ENCODE measurements around the gene RALGDS. TPM values are rescaled to one million over a fixed set of nuclear protein-coding genes. Genes with fewer than 3 reads are reported as not detected.
A peak's percentile ranks its signal among the peaks of the same experiment; 100 is the strongest.

RALGDS gene
- total and polyA plus RNA-seq, 9 of the 15 experiments (the other 6 are each of a cell fraction or from before 2014, with no cell fraction given) = 0.75 to 43.3 (median 27.1) TPM

DNA sequence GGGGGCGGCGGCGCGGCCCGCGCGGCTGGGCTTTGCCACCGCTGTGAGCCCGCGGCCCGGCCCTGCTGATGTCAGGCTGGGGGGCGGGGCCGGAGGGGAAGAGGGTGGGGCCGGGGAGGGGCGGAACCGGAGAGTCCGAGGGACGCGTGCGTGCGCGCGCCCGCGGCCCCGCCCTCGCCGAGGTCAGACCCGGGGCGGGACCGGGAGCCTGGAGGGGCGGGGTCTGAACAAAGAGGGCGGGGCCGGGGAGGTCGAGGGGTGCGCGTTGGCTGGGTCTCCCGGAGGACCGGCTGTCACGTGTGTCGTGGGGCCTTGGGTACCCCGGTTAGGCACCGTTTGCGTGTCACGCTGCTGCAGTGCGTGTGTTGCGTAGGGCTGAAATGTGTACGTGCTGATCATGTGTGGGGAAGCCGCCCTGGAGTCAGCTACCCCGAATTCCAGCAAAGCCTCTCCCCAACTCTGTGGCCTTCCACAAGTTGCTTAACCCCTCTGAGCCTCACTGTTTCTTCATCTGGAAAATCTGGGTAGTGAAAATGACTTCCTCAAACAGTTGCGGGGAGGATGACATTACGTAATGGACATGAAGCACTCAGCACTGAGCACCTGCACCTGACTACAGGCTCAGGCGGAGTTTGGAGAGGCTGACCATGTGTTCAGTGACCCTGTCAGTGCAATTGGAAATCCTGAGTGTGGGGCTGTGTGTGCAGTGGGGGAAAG is at the start of gene RALGDS (continued):
- TF ChIP-seq ILK (tag; IDR thresholded peaks at IDR 0.05; ENCODE audit: borderline replicate concordance, low read depth) (no peak), KLF16 (IDR thresholded peaks at IDR 0.05) (no peak), DACH1 (IDR thresholded peaks at IDR 0.05; ENCODE audit: partially characterized antibody) (peak; percentile 25), TCF3 (CRISPR knock-in tag; IDR thresholded peaks at IDR 0.05) (no peak), NFIX (CRISPR knock-in tag; IDR thresholded peaks at IDR 0.05; ENCODE audit: low read depth) (no peak), GATA2 (CRISPR knock-in tag; IDR thresholded peaks at IDR 0.05) (no peak), BRD4 (IDR thresholded peaks at IDR 0.05) (no peak), CC2D1A (IDR thresholded peaks at IDR 0.05) (0 out of 2 replicates have a peak, but pooled peaks have one; percentile 19), ZSCAN32 (CRISPR knock-in tag; IDR thresholded peaks at IDR 0.05) (no peak), ADNP (tag; IDR thresholded peaks at IDR 0.05) (no peak), ZNF347 (CRISPR knock-in tag; IDR thresholded peaks at IDR 0.05; ENCODE audit: low read depth) (no peak), CBX2 (IDR thresholded peaks at IDR 0.05; ENCODE audit: insufficient read depth, low read length, poor library complexity, severe bottlenecking) (no peak)
- TF ChIP-seq, protein P1, sequence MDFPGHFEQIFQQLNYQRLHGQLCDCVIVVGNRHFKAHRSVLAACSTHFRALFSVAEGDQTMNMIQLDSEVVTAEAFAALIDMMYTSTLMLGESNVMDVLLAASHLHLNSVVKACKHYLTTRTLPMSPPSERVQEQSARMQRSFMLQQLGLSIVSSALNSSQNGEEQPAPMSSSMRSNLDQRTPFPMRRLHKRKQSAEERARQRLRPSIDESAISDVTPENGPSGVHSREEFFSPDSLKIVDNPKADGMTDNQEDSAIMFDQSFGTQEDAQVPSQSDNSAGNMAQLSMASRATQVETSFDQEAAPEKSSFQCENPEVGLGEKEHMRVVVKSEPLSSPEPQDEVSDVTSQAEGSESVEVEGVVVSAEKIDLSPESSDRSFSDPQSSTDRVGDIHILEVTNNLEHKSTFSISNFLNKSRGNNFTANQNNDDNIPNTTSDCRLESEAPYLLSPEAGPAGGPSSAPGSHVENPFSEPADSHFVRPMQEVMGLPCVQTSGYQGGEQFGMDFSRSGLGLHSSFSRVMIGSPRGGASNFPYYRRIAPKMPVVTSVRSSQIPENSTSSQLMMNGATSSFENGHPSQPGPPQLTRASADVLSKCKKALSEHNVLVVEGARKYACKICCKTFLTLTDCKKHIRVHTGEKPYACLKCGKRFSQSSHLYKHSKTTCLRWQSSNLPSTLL (IDR thresholded peaks at IDR 0.05) = no peak
- TF ChIP-seq, protein P2, sequence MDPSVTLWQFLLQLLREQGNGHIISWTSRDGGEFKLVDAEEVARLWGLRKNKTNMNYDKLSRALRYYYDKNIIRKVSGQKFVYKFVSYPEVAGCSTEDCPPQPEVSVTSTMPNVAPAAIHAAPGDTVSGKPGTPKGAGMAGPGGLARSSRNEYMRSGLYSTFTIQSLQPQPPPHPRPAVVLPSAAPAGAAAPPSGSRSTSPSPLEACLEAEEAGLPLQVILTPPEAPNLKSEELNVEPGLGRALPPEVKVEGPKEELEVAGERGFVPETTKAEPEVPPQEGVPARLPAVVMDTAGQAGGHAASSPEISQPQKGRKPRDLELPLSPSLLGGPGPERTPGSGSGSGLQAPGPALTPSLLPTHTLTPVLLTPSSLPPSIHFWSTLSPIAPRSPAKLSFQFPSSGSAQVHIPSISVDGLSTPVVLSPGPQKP (CRISPR knock-in tag; IDR thresholded peaks at IDR 0.05) = no peak
- TF ChIP-seq, protein P3, sequence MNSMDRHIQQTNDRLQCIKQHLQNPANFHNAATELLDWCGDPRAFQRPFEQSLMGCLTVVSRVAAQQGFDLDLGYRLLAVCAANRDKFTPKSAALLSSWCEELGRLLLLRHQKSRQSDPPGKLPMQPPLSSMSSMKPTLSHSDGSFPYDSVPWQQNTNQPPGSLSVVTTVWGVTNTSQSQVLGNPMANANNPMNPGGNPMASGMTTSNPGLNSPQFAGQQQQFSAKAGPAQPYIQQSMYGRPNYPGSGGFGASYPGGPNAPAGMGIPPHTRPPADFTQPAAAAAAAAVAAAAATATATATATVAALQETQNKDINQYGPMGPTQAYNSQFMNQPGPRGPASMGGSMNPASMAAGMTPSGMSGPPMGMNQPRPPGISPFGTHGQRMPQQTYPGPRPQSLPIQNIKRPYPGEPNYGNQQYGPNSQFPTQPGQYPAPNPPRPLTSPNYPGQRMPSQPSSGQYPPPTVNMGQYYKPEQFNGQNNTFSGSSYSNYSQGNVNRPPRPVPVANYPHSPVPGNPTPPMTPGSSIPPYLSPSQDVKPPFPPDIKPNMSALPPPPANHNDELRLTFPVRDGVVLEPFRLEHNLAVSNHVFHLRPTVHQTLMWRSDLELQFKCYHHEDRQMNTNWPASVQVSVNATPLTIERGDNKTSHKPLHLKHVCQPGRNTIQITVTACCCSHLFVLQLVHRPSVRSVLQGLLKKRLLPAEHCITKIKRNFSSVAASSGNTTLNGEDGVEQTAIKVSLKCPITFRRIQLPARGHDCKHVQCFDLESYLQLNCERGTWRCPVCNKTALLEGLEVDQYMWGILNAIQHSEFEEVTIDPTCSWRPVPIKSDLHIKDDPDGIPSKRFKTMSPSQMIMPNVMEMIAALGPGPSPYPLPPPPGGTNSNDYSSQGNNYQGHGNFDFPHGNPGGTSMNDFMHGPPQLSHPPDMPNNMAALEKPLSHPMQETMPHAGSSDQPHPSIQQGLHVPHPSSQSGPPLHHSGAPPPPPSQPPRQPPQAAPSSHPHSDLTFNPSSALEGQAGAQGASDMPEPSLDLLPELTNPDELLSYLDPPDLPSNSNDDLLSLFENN (IDR thresholded peaks at IDR 0.05; ENCODE audit: low read depth in 2 of 2, low read length in 2 of 2) = no peak
- TF ChIP-seq, protein P4, sequence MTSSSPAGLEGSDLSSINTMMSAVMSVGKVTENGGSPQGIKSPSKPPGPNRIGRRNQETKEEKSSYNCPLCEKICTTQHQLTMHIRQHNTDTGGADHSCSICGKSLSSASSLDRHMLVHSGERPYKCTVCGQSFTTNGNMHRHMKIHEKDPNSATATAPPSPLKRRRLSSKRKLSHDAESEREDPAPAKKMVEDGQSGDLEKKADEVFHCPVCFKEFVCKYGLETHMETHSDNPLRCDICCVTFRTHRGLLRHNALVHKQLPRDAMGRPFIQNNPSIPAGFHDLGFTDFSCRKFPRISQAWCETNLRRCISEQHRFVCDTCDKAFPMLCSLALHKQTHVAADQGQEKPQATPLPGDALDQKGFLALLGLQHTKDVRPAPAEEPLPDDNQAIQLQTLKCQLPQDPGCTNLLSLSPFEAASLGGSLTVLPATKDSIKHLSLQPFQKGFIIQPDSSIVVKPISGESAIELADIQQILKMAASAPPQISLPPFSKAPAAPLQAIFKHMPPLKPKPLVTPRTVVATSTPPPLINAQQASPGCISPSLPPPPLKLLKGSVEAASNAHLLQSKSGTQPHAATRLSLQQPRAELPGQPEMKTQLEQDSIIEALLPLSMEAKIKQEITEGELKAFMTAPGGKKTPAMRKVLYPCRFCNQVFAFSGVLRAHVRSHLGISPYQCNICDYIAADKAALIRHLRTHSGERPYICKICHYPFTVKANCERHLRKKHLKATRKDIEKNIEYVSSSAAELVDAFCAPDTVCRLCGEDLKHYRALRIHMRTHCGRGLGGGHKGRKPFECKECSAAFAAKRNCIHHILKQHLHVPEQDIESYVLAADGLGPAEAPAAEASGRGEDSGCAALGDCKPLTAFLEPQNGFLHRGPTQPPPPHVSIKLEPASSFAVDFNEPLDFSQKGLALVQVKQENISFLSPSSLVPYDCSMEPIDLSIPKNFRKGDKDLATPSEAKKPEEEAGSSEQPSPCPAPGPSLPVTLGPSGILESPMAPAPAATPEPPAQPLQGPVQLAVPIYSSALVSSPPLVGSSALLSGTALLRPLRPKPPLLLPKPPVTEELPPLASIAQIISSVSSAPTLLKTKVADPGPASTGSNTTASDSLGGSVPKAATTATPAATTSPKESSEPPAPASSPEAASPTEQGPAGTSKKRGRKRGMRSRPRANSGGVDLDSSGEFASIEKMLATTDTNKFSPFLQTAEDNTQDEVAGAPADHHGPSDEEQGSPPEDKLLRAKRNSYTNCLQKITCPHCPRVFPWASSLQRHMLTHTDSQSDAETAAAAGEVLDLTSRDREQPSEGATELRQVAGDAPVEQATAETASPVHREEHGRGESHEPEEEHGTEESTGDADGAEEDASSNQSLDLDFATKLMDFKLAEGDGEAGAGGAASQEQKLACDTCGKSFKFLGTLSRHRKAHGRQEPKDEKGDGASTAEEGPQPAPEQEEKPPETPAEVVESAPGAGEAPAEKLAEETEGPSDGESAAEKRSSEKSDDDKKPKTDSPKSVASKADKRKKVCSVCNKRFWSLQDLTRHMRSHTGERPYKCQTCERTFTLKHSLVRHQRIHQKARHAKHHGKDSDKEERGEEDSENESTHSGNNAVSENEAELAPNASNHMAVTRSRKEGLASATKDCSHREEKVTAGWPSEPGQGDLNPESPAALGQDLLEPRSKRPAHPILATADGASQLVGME (CRISPR knock-in tag; IDR thresholded peaks at IDR 0.05) = no peak
